ENCODE data around the gene PRELID3B.

PRELID3B gene

GRCh38 chr20:59008715-59009336 is 33.8 kb downstream of the PRELID3B start:
- no peak for DNase-seq (ENCODE audit: low read depth)

- DNase-seq (ENCODE audit: low read depth), result no peak
Observed at GRCh38 chr20:59007665-59008511, 34.7 kb downstream of the PRELID3B start.

GRCh38 chr20:59006864-59007664 is 35.5 kb downstream of the PRELID3B start, which contains the start of gene CTSZ:
TSS of gene CTSZ (minus strand) at chr20:59007254. CDS start at chr20:59007128, 126 bp downstream.
- no peak for DNase-seq (ENCODE audit: low read depth)

GRCh38 chr20:59006167-59006863 is 36.3 kb downstream of the PRELID3B start:
- no peak for DNase-seq (ENCODE audit: low read depth)

- DNase-seq (ENCODE audit: low read depth), result no peak
Observed at GRCh38 chr20:59005523-59006166, 36.9 kb downstream of the PRELID3B start.

- DNase-seq (ENCODE audit: low read depth), result no peak
Observed at GRCh38 chr20:59004763-59005522, 37.6 kb downstream of the PRELID3B start.

- no peak for DNase-seq (ENCODE audit: low read depth)
Observed at GRCh38 chr20:59004493-59004762, 38.2 kb downstream of the PRELID3B start.

GRCh38 chr20:59003836-59004492 is 38.6 kb downstream of the PRELID3B start:
- no peak for DNase-seq (ENCODE audit: low read depth)

GRCh38 chr20:59002874-59003399 is 39.6 kb downstream of the PRELID3B start:
- no peak for DNase-seq (ENCODE audit: low read depth)

- no peak for DNase-seq (ENCODE audit: low read depth)
Observed at GRCh38 chr20:59002388-59002787, 40.2 kb downstream of the PRELID3B start.

- DNase-seq (ENCODE audit: low read depth), result no peak
Observed at GRCh38 chr20:59001449-59002171, 41.0 kb downstream of the PRELID3B start.

GRCh38 chr20:59001068-59001448 is 41.5 kb downstream of the PRELID3B start:
- DNase-seq (ENCODE audit: low read depth), result no peak

- DNase-seq (ENCODE audit: low read depth), result no peak
Observed at GRCh38 chr20:59000326-59000725, 42.3 kb downstream of the PRELID3B start.

GRCh38 chr20:58998656-58999055 is 43.9 kb downstream of the PRELID3B start:
- DNase-seq (ENCODE audit: low read depth), result no peak

GRCh38 chr20:58997141-58997770 is 45.3 kb downstream of the PRELID3B start:
- DNase-seq (ENCODE audit: low read depth), result no peak

- no peak for DNase-seq (ENCODE audit: low read depth)
Observed at GRCh38 chr20:58996226-58996611, 46.4 kb downstream of the PRELID3B start.

GRCh38 chr20:58995461-58996225 is 46.9 kb downstream of the PRELID3B start:
- DNase-seq (ENCODE audit: low read depth), result no peak

Measured in GM04503 (cell line).